WTC11 (cell line): Measurements from ENCODE around the gene MACROD2.

Experiments used
- CBFB ChIP-seq: sonication (generic); formaldehyde crosslinking; IDR thresholded peaks from 2 replicates; pipeline ENCODE4 v1.8.1; 2022; ENCODE audit warnings: mild to moderate bottlenecking, low read depth, missing genetic modification reagents
- E2F4 ChIP-seq: sonication (generic); formaldehyde crosslinking; IDR thresholded peaks from 2 replicates; pipeline ENCODE4 v1.8.1; 2022; ENCODE audit warnings: low read depth, mild to moderate bottlenecking, moderate library complexity, missing genetic modification reagents, borderline replicate concordance
- FOXP1 ChIP-seq: sonication (generic); formaldehyde crosslinking; IDR thresholded peaks from 2 replicates; pipeline ENCODE4 v1.8.0; 2022; ENCODE audit warnings: missing genetic modification reagents, mild to moderate bottlenecking, moderate library complexity, borderline replicate concordance
- JUN ChIP-seq: sonication (generic); formaldehyde crosslinking; IDR thresholded peaks from 2 replicates; pipeline ENCODE4 v1.8.0; 2023; ENCODE audit warnings: mild to moderate bottlenecking, missing genetic modification reagents
- NR1H2 ChIP-seq: sonication (generic); formaldehyde crosslinking; IDR thresholded peaks from 2 replicates; pipeline ENCODE4 v1.9.0; 2021; ENCODE audit warnings: mild to moderate bottlenecking, moderate library complexity, missing genetic modification reagents
- RORB ChIP-seq: fragments of 250-450 bp; sonication (Bioruptor Pico); IDR thresholded peaks from 2 replicates; pipeline ENCODE4 v1.9.0; 2021; ENCODE audit warnings: mild to moderate bottlenecking
- TP53 ChIP-seq: sonication (generic); formaldehyde crosslinking; IDR thresholded peaks from 2 replicates; pipeline ENCODE4 v1.8.1; 2023; ENCODE audit warnings: mild to moderate bottlenecking, missing genetic modification reagents
- USF2 ChIP-seq: sonication (generic); formaldehyde crosslinking; IDR thresholded peaks from 2 replicates; pipeline ENCODE4 v1.8.1; 2023; ENCODE audit warnings: mild to moderate bottlenecking, missing genetic modification reagents, moderate library complexity
- ZNF671 ChIP-seq: fragments of 250-450 bp; sonication (Bioruptor Pico); IDR thresholded peaks from 2 replicates; pipeline ENCODE4 v1.8.0; 2021; ENCODE audit warnings: mild to moderate bottlenecking
- TF ChIP-seq, protein P1 (sequence below): fragments of 200-600 bp; IDR thresholded peaks from 2 replicates; pipeline ENCODE4 v1.8.0; 2022; ENCODE audit warnings: antibody characterized with exemption
- TF ChIP-seq, protein P2 (sequence below): sonication (generic); formaldehyde crosslinking; IDR thresholded peaks from 2 replicates; pipeline ENCODE4 v1.8.1; 2023; ENCODE audit warnings: mild to moderate bottlenecking, missing genetic modification reagents

- TF ChIP-seq, protein P1, sequence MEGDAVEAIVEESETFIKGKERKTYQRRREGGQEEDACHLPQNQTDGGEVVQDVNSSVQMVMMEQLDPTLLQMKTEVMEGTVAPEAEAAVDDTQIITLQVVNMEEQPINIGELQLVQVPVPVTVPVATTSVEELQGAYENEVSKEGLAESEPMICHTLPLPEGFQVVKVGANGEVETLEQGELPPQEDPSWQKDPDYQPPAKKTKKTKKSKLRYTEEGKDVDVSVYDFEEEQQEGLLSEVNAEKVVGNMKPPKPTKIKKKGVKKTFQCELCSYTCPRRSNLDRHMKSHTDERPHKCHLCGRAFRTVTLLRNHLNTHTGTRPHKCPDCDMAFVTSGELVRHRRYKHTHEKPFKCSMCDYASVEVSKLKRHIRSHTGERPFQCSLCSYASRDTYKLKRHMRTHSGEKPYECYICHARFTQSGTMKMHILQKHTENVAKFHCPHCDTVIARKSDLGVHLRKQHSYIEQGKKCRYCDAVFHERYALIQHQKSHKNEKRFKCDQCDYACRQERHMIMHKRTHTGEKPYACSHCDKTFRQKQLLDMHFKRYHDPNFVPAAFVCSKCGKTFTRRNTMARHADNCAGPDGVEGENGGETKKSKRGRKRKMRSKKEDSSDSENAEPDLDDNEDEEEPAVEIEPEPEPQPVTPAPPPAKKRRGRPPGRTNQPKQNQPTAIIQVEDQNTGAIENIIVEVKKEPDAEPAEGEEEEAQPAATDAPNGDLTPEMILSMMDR = no peak
- TF ChIP-seq CBFB (CRISPR knock-in tag) (no peak), FOXP1 (no peak), RORB (no peak), TP53 (CRISPR knock-in tag) (no peak), ZNF671 (CRISPR knock-in tag) (no peak), NR1H2 (no peak), E2F4 (CRISPR knock-in tag) (no peak), JUN (CRISPR knock-in tag) (no peak), USF2 (CRISPR knock-in tag) (no peak; the same call in 1 of the 2 replicates)
- TF ChIP-seq, protein P2, sequence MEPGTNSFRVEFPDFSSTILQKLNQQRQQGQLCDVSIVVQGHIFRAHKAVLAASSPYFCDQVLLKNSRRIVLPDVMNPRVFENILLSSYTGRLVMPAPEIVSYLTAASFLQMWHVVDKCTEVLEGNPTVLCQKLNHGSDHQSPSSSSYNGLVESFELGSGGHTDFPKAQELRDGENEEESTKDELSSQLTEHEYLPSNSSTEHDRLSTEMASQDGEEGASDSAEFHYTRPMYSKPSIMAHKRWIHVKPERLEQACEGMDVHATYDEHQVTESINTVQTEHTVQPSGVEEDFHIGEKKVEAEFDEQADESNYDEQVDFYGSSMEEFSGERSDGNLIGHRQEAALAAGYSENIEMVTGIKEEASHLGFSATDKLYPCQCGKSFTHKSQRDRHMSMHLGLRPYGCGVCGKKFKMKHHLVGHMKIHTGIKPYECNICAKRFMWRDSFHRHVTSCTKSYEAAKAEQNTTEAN (CRISPR knock-in tag) = no peak
Measured at GRCh38 chr20:14919501-14920081, 924.3 kb downstream of the MACROD2 start.
